SK-N-SH (cell line): ENCODE data around the gene PAN2. TPM values are rescaled to one million over a fixed set of nuclear protein-coding genes. Genes with fewer than 3 reads are reported as not detected.
A peak's percentile ranks its signal among the peaks of the same experiment; 100 is the strongest.

Experiments
- CTCF ChIA-PET: fragments of 300-600, 350-600 bp; formaldehyde crosslinking; extraction: SDS; loops from one replicate; lab custom pipeline; 2021; lab: Yijun Ruan, JAX
- POLR2A ChIA-PET: fragments of 350-600 bp; sonication (Branson Sonifier 250); formaldehyde crosslinking; extraction: SDS; loops from one replicate; lab custom pipeline; 2020; ENCODE audit warnings: antibody characterized with exemption, inconsistent platforms; lab: Yijun Ruan, JAX
- DNase-seq: peaks from one replicate; pipeline ENCODE4 v3.0.0; 2012
- H2AFZ ChIP-seq: fragments of 200-600 bp; sonication (generic); 2 replicates; pipeline ENCODE4 v1.8.1; 2016; ENCODE audit warnings: antibody characterized with exemption, mild to moderate bottlenecking, low read depth
- H3F3A ChIP-seq: fragments of 200-600 bp; sonication (generic); replicated peaks from 2 replicates; pipeline ENCODE3; 2016; ENCODE audit warnings: antibody characterized with exemption, mild to moderate bottlenecking; ENCODE audit not compliant: insufficient read depth
- H3K27ac ChIP-seq, 2 experiments: fragments of 200-500 bp in 1 of 2; fragments of 200-600 bp in 1 of 2; sonication (Bioruptor generic) in 1 of 2; sonication (generic), shearing (Covaris generic) in 1 of 2; 2 replicates each; pipeline versions ENCODE4 v1.5.1 to v1.6.1; 2014 to 2016; ENCODE audit warnings: low read depth in 2 of 2, inconsistent platforms in 1 of 2, low read length in 1 of 2, mild to moderate bottlenecking in 1 of 2, mixed read lengths in 1 of 2
- H3K27me3 ChIP-seq: fragments of 200-600 bp; sonication (generic), shearing (Covaris generic); 2 replicates; pipeline ENCODE4 v1.6.1; 2016; ENCODE audit warnings: mixed run types; ENCODE audit not compliant: insufficient read depth
- H3K36me3 ChIP-seq, 2 experiments: fragments of 200-500 bp in 1 of 2; fragments of 200-600 bp in 1 of 2; sonication (Bioruptor generic) in 1 of 2; sonication (generic) in 1 of 2; replicated peaks in 1 of 2; 2 replicates each; pipeline versions ENCODE3 to v1.5.1; 2014 to 2016; ENCODE audit warnings: low read length in 1 of 2, mild to moderate bottlenecking in 1 of 2; ENCODE audit not compliant: insufficient read depth in 2 of 2, control insufficient read depth in 1 of 2
- H3K4me1 ChIP-seq, 2 experiments: fragments of 200-500 bp in 1 of 2; fragments of 200-600 bp in 1 of 2; sonication (Bioruptor generic) in 1 of 2; sonication (generic), shearing (Covaris generic) in 1 of 2; 2 replicates each; pipeline versions ENCODE4 v1.5.1 to v1.6.1; 2014 to 2016; ENCODE audit warnings: low read depth in 1 of 2, low read length in 1 of 2, mixed run types in 1 of 2; ENCODE audit not compliant: insufficient read depth in 2 of 2, control insufficient read depth in 1 of 2
- H3K4me2 ChIP-seq: fragments of 200-600 bp; sonication (generic), shearing (Covaris generic); 2 replicates; pipeline ENCODE4 v1.6.1; 2017; ENCODE audit warnings: mixed run types
- H3K4me3 ChIP-seq, 2 experiments: fragments of 200-500 bp in 1 of 2; fragments of 200-600 bp in 1 of 2; sonication (Bioruptor generic) in 1 of 2; sonication (generic), shearing (Covaris generic) in 1 of 2; 2 replicates each; pipeline versions ENCODE4 v1.5.1 to v1.8.1; 2014 to 2016; ENCODE audit warnings: low read depth in 2 of 2, inconsistent platforms in 1 of 2, low read length in 1 of 2, mild to moderate bottlenecking in 1 of 2, mixed read lengths in 1 of 2, moderate library complexity in 1 of 2
- H3K79me2 ChIP-seq: fragments of 200-600 bp; sonication (generic); 2 replicates; pipeline ENCODE4 v1.8.1; 2017; ENCODE audit warnings: mild to moderate bottlenecking; ENCODE audit not compliant: insufficient read depth
- H3K9ac ChIP-seq: fragments of 200-600 bp; sonication (generic); 2 replicates; pipeline ENCODE4 v1.6.1; 2017; ENCODE audit warnings: mixed run types
- H3K9me2 ChIP-seq: fragments of 200-600 bp; sonication (generic); 2 replicates; pipeline ENCODE4 v1.6.1; 2017; ENCODE audit warnings: mixed run types
- H3K9me3 ChIP-seq: fragments of 200-600 bp; sonication (generic); 2 replicates; pipeline ENCODE4 v1.6.1; 2017; ENCODE audit warnings: mixed run types, mild to moderate bottlenecking, moderate library complexity
- H4K20me1 ChIP-seq: fragments of 200-600 bp; sonication (generic); 2 replicates; pipeline ENCODE4 v1.6.1; 2017; ENCODE audit warnings: mild to moderate bottlenecking, mixed run types; ENCODE audit not compliant: insufficient read depth
- ELF1 ChIP-seq: IDR thresholded peaks from 2 replicates; pipeline ENCODE4 v1.4.0; 2012
- EP300 ChIP-seq, 2 experiments: IDR thresholded peaks; 2 replicates each; pipeline versions ENCODE4 v1.4.0 to v1.6.1; 2012; ENCODE audit warnings: borderline replicate concordance in 1 of 2, low read depth in 1 of 2, low read length in 1 of 2
- FOSL2 ChIP-seq: IDR thresholded peaks from 2 replicates; pipeline ENCODE4 v1.4.0; 2012; ENCODE audit warnings: low read depth, mild to moderate bottlenecking, moderate library complexity, borderline replicate concordance
- FOXJ3 ChIP-seq: sonication (generic); formaldehyde crosslinking; IDR thresholded peaks from 2 replicates; pipeline ENCODE4 v1.5.1; 2020; ENCODE audit warnings: mild to moderate bottlenecking, missing genetic modification reagents
- FOXM1 ChIP-seq: IDR thresholded peaks from 2 replicates; pipeline ENCODE4 v1.4.0; 2012; ENCODE audit warnings: low read depth, mild to moderate bottlenecking
- GATA2 ChIP-seq: sonication (generic); formaldehyde crosslinking; IDR thresholded peaks from 2 replicates; pipeline ENCODE4 v1.5.0; 2020; ENCODE audit warnings: mild to moderate bottlenecking, missing genetic modification reagents
- MAX ChIP-seq: IDR thresholded peaks from 2 replicates; pipeline ENCODE4 v1.4.0; 2012; ENCODE audit warnings: low read depth
- MXI1 ChIP-seq: IDR thresholded peaks from 2 replicates; pipeline ENCODE4 v1.6.1; 2012; ENCODE audit warnings: mild to moderate bottlenecking, low read depth, low read length, improper control_type of control experiment
- PBX3 ChIP-seq: IDR thresholded peaks from 2 replicates; pipeline ENCODE4; 2012
- POLR2AphosphoS5 ChIP-seq: IDR thresholded peaks from 2 replicates; pipeline ENCODE4 v1.6.1; 2012; ENCODE audit warnings: low read depth, low read length
- RAD21 ChIP-seq: IDR thresholded peaks from 2 replicates; pipeline ENCODE4 v1.6.1; 2012; ENCODE audit warnings: mild to moderate bottlenecking, low read length
- RCOR1 ChIP-seq: fragments of 150-350 bp; IDR thresholded peaks from 2 replicates; pipeline ENCODE4 v1.6.1; 2017; ENCODE audit warnings: antibody characterized with exemption, low read length
- RFX5 ChIP-seq: IDR thresholded peaks from 2 replicates; pipeline ENCODE4 v1.6.1; 2012; ENCODE audit warnings: mild to moderate bottlenecking, improper control_type of control experiment, low read length
- RXRA ChIP-seq: IDR thresholded peaks from 2 replicates; pipeline ENCODE4 v1.4.0; 2012; ENCODE audit warnings: low read depth, mild to moderate bottlenecking, borderline replicate concordance
- SIN3A ChIP-seq: IDR thresholded peaks from 2 replicates; pipeline ENCODE4 v1.6.1; 2012; ENCODE audit warnings: low read depth, mild to moderate bottlenecking, low read length, moderate library complexity, borderline replicate concordance
- TAF1 ChIP-seq: IDR thresholded peaks from 2 replicates; pipeline ENCODE4 v1.6.1; 2012; ENCODE audit warnings: low read depth, mild to moderate bottlenecking, low read length, moderate library complexity, borderline replicate concordance
- TEAD4 ChIP-seq: IDR thresholded peaks from 2 replicates; pipeline ENCODE4 v1.4.0; 2012; ENCODE audit warnings: mild to moderate bottlenecking, borderline replicate concordance; ENCODE audit not compliant: insufficient read depth
- USF1 ChIP-seq: IDR thresholded peaks from 2 replicates; pipeline ENCODE4 v1.4.0; 2012; ENCODE audit warnings: low read depth, borderline replicate concordance
- WGBS: methylation state at CpG from one replicate; pipeline ENCODE4 v1.1.6; 2017; ENCODE audit warnings: low lambda C conversion rate; 5-methylcytosine and 5-hydroxymethylcytosine counted together
- polyA plus RNA-seq, 3 experiments: library from polyadenylated mRNA; depleted of rRNA; stranded (reverse); fragments of >200 nt; gene quantifications; 2 replicates each; pipeline ENCODE4 v1.2.3, GENCODE V29; 2012
- TF ChIP-seq, protein P1 (sequence below): IDR thresholded peaks from 2 replicates; pipeline ENCODE4 v1.6.1; 2012; ENCODE audit warnings: mild to moderate bottlenecking, low read depth, low read length, moderate library complexity
- TF ChIP-seq, protein P2 (sequence below): fragments of 200-600 bp; sonication (generic); IDR thresholded peaks from 2 replicates; pipeline ENCODE4 v1.6.1; 2017; ENCODE audit warnings: antibody characterized with exemption, mild to moderate bottlenecking, moderate library complexity

PAN2 gene
- polyA plus RNA-seq, 1 of the 3 experiments (the other 2 are of a cell fraction): 37.1 TPM

DNA sequence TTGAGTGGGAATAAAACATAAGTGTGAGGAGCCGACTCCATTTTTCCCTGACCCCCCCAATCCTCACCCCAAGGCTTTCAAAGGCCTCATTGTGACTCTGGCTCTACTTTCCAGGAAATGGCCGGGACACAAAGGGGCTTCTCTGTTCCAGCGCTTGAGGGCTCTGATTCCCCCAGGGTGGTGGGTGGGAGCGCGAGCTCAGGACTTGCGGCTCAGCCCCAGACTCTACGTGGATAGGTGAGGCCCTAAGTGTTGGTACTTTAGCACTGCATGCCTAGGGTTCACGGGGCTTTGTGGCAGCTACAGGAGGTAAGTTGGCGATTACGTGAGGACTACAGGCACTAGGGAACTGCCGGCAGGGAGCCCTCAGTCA is 18.6 kb downstream of the PAN2 start:
- Histone ChIP-seq H4K20me1 (no peaks in the 10 kb centered on the region), H3K4me2 (peak overlapping the region; percentile 94), H3K27ac (peak overlapping the region; percentile 84 to 91), H3K9me3 (no peaks in the 10 kb centered on the region), H3K36me3 (peaks cover 20 to 24% of the 10 kb centered on the region in 2 experiments), H2AFZ (peak overlapping the region; percentile 80), H3K9me2 (no peaks in the 10 kb centered on the region), H3F3A (peaks cover 20% of the 10 kb centered on the region), H3K4me3 (peak overlapping the region; percentile 83 to 86), H3K27me3 (no peaks in the 10 kb centered on the region), H3K9ac (peak overlapping the region; percentile 93), H3K4me1 (peaks cover 12 to 13% of the 10 kb centered on the region in 2 experiments; a peak in 3 of 4 replicates), H3K79me2 (peaks cover 26% of the 10 kb centered on the region)
- POLR2A ChIA-PET: interaction anchor here (1.0 to 2.8 kb wide), 11 partner anchors 11 to 410 kb away, joined by 3 to 15 read pairs (median 4); partner anchors contain the start of genes ANKRD52, CS, NACA and PAN2
- TF ChIP-seq MAX (no peak), EP300 (IDR thresholded peaks at IDR 0.05; ENCODE audit: borderline replicate concordance in 1 of 2, low read depth in 1 of 2, low read length in 1 of 2) (no peak), PBX3 (no peak), ELF1 (no peak), TAF1 (no peak), FOSL2 (no peak), USF1 (no peak), RCOR1 (no peak), POLR2AphosphoS5 (no peak), GATA2 (CRISPR knock-in tag) (no peak), FOXJ3 (CRISPR knock-in tag) (no peak), TEAD4 (no peak), RAD21 (no peak), MXI1 (no peak), FOXM1 (no peak), SIN3A (no peak), RXRA (no peak), RFX5 (no peak)
- TF ChIP-seq, protein P1, sequence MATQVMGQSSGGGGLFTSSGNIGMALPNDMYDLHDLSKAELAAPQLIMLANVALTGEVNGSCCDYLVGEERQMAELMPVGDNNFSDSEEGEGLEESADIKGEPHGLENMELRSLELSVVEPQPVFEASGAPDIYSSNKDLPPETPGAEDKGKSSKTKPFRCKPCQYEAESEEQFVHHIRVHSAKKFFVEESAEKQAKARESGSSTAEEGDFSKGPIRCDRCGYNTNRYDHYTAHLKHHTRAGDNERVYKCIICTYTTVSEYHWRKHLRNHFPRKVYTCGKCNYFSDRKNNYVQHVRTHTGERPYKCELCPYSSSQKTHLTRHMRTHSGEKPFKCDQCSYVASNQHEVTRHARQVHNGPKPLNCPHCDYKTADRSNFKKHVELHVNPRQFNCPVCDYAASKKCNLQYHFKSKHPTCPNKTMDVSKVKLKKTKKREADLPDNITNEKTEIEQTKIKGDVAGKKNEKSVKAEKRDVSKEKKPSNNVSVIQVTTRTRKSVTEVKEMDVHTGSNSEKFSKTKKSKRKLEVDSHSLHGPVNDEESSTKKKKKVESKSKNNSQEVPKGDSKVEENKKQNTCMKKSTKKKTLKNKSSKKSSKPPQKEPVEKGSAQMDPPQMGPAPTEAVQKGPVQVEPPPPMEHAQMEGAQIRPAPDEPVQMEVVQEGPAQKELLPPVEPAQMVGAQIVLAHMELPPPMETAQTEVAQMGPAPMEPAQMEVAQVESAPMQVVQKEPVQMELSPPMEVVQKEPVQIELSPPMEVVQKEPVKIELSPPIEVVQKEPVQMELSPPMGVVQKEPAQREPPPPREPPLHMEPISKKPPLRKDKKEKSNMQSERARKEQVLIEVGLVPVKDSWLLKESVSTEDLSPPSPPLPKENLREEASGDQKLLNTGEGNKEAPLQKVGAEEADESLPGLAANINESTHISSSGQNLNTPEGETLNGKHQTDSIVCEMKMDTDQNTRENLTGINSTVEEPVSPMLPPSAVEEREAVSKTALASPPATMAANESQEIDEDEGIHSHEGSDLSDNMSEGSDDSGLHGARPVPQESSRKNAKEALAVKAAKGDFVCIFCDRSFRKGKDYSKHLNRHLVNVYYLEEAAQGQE: no peak
- TF ChIP-seq, protein P2, sequence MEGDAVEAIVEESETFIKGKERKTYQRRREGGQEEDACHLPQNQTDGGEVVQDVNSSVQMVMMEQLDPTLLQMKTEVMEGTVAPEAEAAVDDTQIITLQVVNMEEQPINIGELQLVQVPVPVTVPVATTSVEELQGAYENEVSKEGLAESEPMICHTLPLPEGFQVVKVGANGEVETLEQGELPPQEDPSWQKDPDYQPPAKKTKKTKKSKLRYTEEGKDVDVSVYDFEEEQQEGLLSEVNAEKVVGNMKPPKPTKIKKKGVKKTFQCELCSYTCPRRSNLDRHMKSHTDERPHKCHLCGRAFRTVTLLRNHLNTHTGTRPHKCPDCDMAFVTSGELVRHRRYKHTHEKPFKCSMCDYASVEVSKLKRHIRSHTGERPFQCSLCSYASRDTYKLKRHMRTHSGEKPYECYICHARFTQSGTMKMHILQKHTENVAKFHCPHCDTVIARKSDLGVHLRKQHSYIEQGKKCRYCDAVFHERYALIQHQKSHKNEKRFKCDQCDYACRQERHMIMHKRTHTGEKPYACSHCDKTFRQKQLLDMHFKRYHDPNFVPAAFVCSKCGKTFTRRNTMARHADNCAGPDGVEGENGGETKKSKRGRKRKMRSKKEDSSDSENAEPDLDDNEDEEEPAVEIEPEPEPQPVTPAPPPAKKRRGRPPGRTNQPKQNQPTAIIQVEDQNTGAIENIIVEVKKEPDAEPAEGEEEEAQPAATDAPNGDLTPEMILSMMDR: no peak
- CTCF ChIA-PET: interaction anchor here (0.6 to 1.9 kb wide), 9 partner anchors 17 to 152 kb away, joined by 3 to 15 read pairs (median 3); partner anchors contain the start of genes RNF41 and TIMELESS
- DNase-seq: peak; percentile 37
- 0% methylated on average over 10 of the region's 11 CpGs for WGBS
